HG02571 (cell line): ENCODE data around the gene ZNF653.
"Not testable (repeated sequence)": the region's sequence is repeated elsewhere in the genome, so short reads cannot be mapped to it uniquely, and the experiment has no call there.

Source experiments
- ATAC-seq: cut with Tn5 transposase; IDR thresholded peaks from one replicate; pipeline ENCODE4 v1.9.1; 2021; ENCODE audit warnings: mild to moderate bottlenecking, moderate library complexity; ENCODE audit not compliant: unreplicated experiment

The ZNF653 gene

DNA sequence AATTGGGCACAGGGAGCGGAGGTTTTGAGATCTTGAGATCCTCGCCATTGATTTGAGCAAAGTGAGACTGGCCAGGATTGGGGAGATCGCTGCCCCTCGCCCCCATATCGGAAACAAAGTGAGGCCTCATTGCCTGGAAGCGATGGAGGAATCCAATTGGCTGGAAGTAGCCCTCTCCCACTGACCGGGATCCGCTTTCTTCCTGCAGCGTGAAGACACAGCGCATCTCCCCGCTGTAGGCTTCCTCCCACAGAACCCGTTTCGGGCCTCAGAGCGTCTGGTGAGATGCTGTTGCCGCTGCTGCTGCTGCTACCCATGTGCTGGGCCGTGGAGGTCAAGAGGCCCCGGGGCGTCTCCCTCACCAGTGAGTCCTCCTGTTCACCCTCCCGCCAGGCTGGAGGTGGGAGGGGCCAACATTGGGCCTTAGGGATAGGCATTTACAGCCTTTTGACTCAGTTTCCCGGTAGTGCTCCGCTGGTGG, 69.8 kb downstream of the ZNF653 start:
- ATAC-seq, result no peak

- peak; percentile 90 for ATAC-seq
Observed at GRCh38 chr19:11435057-11435832, 70.4 kb downstream of the ZNF653 start, which contains the start of the genes ODAD3 and PRKCSH. Gene ODAD3, minus strand, starts transcription at chr19:11435121. Its CDS starts 105 bp downstream, at chr19:11435016. Gene PRKCSH, plus strand, starts transcription at chr19:11435635. Its CDS starts 483 bp downstream, at chr19:11436118.

DNA sequence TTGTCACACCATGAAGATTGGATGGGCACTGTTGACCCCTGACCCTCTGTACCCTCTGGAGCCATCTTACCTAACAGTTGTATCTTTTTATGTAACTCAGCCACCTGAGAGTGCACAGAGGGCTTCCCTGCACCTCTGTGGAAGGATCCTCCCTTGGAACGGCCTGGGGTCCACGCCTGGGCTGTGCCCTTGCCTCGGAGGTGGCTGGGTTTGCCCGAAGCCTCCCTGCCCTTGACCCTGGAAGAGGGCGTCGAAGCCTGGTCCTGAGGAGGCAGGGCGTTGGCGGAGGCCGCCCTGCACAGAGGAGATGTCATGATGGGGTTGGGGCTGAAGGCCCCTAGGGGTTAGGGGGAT, 71.0 kb downstream of the ZNF653 start:
- no peak for ATAC-seq

- ATAC-seq, result not testable (repeated sequence)
Observed at GRCh38 chr19:11433526-11433925, 72.1 kb downstream of the ZNF653 start.
